GOT3 (cell line): ENCODE results near the gene GPR156.
"Not testable (repeated sequence)": the region's sequence is repeated elsewhere in the genome, so short reads cannot be mapped to it uniquely, and the experiment has no call there.

Source experiments
- DNase-seq: peaks from one replicate; lab custom pipeline; 2025; ENCODE audit warnings: mixed read lengths; lab: John Stamatoyannopoulos, UW

Gene GPR156

DNA sequence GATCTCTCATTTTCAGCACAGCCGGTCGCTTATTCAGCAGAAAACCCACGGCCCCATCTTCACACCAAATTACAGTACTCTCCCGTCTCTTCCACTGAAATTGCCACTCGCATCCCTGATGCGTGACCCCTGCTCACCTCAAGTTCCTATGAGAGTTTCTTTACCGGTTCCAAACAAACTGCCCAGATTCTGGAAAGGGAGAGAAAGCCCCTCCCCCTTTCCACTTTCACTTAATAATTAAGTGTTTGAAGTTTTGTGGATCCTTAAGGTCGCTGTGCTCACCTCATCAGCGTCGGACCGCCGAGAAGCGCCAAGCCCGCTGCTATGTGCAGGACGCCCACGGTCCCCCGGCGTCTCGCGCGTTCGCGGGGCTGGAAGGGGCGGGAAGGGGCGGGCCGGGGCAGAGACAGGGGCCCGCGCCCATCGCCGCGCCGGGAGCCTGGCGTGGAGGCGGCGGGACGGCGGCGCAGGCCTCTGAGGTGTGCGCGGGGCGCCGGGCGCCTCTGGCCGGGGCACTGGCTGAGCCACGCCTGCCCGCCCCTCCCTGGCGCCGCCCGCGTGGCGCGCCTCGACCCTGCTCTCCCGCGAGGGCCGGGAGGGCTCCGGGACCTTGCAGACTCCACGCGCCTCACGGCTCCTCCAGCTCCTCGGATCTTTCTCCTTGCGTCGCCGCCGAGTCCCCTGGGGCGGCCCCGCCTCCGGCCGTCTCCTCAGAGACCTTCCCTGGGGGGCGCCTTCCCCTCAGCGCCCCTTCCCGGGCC is at the start of gene GPR156:
Gene GPR156, minus strand, starts transcription at position 476 of the 761 bp plus-strand sequence. CDS start 41,124 bp downstream, outside the sequence.
- no peak for DNase-seq

GRCh38 chr3:120332646-120333045 is 47.6 kb upstream of the GPR156 start:
- DNase-seq: no peak

DNA sequence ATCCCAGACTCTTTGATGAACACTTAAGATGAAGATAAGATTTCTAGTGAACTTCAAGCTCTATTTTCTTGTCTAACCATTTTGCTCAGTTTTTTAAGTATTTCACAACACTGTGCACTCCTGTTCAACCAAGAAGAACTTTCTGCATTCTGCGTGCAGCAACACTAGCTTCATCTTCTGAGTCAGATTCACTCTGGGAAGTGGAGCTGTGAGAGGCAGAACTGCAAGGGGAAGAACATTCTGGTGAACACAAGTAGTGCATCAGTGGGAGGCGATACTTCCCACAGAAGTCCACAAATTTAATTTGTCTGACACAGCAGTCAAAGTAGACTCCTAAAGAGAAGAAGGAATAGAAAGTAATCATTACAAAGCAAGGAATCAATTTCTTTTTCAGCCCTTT is 46.1 kb upstream of the GPR156 start:
- no peak for DNase-seq

DNA sequence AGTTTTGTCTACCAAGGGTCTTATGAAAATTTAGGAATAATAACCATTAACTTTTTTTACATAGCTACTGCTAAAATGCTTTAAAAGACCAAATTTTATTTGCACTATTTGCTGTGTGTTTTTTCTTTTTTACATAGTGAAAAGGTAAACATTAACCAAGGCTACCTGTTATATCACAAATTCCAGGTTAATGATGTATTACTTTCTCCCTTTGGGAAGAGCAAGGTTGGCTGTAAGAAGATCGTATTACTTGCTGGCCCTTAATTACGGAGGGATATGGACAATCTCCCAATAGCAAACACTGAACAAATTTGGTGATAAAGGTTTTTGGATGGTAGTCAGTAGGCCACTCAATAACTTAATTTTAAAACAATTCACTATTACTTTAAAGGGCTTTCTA is 41.8 kb upstream of the GPR156 start:
- DNase-seq: no peak

GRCh38 chr3:120324190-120324589 is 39.2 kb upstream of the GPR156 start:
- DNase-seq: no peak

- not testable (repeated sequence) for DNase-seq
Observed at GRCh38 chr3:120323761-120324160, 38.7 kb upstream of the GPR156 start.

GRCh38 chr3:120311863-120312794 is 27.1 kb upstream of the GPR156 start:
- no peak for DNase-seq

DNA sequence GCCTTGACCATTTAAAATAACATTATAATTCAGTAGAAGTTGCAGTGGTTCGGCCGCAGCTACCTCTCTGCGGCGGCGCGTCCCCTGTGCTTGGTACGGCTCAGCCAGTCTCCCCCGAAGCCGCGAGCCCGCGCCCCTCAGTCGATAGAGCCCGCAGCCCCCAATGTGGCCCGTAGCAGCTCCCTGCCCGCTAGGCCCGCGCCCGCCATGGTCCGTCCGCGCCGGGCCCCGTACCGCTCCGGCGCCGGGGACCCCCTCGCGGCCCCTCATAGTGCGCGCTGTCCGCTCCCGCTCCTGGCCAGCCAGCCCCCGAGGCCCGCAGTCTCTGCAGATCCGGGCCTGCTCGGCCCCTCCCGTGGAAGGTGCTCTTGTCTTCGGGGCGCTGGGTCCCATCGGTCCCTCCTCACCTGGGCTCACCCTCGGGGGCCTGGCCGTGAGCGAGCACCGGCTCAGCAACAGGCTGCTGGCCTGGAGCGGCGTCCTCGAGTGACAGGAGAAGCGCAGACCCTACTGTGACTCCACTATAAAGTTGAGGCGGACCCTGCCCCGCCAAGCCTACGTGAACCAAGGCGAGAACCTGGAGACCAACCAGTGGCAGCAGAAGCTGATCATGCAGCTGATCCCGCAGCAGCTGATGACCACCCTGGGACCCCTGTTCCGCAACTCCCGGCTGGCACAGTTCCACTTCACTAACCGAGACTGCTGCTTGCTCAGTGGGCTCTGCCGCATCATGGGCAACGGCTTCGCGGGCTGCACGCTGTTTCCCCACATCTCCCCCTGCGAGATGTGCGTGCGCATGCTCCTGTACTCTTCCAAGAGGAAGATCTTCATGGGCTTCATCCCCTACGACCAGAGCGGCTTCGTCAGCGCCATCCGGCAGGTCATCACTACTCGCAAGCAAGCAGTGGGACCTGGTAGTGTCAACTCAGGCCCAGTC is 21.8 kb upstream of the GPR156 start:
- no peak for DNase-seq

GRCh38 chr3:120304616-120305015 is 19.6 kb upstream of the GPR156 start:
- no peak for DNase-seq

- DNase-seq: no peak
Observed at GRCh38 chr3:120302361-120302760, 17.3 kb upstream of the GPR156 start.

DNA sequence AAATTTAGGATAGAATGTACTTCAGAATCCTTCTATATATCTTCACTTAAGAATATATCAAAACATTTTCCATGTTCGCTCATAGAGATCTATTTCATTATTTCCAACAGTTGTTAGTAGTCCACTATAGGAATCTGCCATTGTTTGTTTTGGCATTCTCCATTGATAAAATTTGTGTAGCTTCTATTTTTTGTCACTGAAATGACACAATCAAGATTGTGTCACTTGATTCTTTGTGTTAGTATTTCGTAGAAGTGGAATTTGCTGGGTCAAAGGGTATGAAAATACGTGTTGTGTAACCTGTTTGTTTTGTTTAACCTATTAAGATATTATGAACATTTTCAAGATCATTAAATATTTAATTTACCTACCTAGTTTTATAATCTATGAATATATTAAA is 15.9 kb upstream of the GPR156 start:
- DNase-seq: no peak

- DNase-seq: no peak
Observed at GRCh38 chr3:120299403-120299802, 14.4 kb upstream of the GPR156 start.

GRCh38 chr3:120298996-120299395 is 14.0 kb upstream of the GPR156 start:
- DNase-seq: no peak

- not testable (repeated sequence) for DNase-seq
Observed at GRCh38 chr3:120291552-120291951, 6.5 kb upstream of the GPR156 start.

GRCh38 chr3:120289636-120290035 is 4.6 kb upstream of the GPR156 start:
- no peak for DNase-seq

- DNase-seq: no peak
Observed at GRCh38 chr3:120286465-120286864, 1.4 kb upstream of the GPR156 start.

DNA sequence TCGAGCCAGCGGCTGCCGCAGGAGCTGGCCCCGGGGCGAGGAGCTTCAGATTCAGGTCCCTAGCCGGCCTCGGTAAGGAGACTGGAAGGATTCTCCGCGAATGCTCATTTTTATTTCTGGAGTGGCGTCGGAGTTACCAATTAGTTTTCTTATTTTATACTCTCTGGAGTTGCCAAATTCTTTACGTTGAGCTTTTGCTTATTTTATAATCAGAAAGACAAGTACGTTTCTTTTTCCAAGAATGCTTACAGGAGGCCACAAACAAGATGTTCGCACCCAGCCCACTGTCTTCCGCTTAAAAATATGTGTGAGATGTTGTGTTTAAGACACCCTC is 453 bp upstream of the GPR156 start:
- no peak for DNase-seq

- DNase-seq: no peak
Observed at GRCh38 chr3:120281261-120281660, 3.8 kb downstream of the GPR156 start.

DNA sequence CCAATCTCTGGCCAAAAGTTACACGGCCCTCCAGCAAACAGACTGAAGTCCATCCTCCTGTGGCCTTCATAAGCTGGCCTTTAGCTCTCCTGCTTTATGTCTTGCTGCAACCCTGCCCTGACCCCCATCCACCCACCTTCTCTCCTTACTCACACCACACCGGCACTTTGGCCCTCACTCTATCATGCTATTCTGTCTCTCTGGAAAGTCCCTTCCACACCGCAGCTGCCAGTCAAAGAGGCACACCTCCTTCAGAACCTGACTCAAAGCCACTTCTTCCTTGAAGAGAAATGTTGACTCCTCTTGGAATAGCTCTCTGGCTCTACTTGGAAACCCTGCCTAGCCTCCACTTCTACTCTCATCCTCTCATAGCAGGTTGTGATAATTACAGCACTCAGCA is 4.5 kb downstream of the GPR156 start:
- no peak for DNase-seq

DNA sequence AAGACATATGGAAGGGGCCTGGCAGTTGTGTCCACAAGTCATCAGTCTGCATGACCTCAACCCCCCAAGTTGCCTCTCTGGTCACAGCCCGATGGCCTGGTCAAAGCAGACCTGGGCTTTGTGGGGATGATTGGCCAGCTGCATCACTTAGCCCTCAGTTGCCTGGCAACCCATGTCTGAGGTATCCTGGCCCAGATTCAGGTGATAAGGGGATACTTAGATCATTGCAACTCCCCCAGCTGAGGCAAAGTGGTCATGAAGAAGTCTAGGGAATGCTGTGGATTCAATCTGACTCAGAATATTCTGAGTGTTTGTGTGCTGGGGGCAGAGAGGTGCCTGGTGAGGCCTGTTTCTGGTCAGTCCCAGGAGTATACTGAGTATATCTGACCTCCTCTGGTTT is 5.0 kb downstream of the GPR156 start:
- no peak for DNase-seq

DNA sequence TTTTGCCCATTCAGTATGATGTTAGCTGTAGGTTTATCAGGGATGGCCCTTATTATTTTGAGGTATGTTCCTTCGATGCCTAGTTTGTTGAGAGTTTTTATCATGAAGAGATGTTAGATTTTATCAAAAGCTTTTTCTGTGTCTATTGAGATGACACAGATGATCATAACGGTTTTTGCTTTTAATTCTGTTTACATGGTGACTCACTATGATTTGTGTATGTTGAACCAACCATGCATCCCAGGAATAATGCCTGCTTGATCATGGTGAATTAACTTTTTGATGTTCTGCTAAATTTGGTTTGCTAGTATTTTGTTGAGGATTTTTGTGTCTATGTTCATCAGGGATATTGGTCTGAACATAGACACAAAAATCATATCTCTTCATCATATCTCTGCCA is 8.3 kb downstream of the GPR156 start:
- DNase-seq: no peak

DNA sequence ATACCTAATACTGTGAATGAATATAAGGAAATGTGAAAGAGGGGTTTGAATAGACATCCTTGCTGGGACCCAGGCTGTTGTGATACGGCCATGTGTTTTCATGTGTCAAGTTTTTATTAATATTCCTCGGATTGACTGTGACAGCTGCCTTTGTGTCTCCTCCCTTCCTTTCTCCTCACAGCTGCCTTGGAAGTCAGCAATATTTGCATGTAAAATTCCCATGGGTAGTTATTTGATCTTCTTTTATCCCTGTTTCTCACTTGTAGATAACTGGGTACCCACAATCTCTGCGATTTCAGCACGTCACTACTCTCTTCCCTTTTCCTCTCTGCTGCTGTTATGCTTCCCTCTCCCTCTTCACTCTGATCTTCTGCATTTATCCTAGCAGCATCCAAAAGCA is 9.4 kb downstream of the GPR156 start:
- no peak for DNase-seq
